Measurements from ENCODE around the gene MIEN1. TPM values are rescaled to one million over a fixed set of nuclear protein-coding genes. Genes with fewer than 3 reads are reported as not detected.
A peak's percentile ranks its signal among the peaks of the same experiment; 100 is the strongest.

MIEN1 gene
- total RNA-seq, 1 experiment from 2014 or later = 40.6 TPM

GRCh38 chr17:39754958-39755553 lies 24.7 kb upstream of the MIEN1 start:
- Mint-ChIP-seq H3K4me3 (peak overlapping the region; percentile 61), H3K27me3 (ENCODE audit: low read depth) (peaks cover 19% of the 10 kb centered on the region), H3K27ac (peak overlapping the region; percentile 39; the same call in 1 of the 2 replicates), H3K4me1 (peaks cover 51% of the 10 kb centered on the region), H3K9me3 (no peaks in the 10 kb centered on the region), H3K36me3 (no peaks in the 10 kb centered on the region)
- CTCF ChIA-PET = interaction anchor here (0.6 to 9.2 kb wide), 21 partner anchors 10 to 175 kb away, joined by 3 to 130 read pairs (median 5); partner anchors contain the start of genes ERBB2, MIEN1 and PGAP3
- ATAC-seq = peak; percentile 9
- TF ChIP-seq ATF2 (CRISPR knock-in tag; IDR thresholded peaks at IDR 0.05; ENCODE audit: borderline replicate concordance, low read depth) (no peak), KAT7 (CRISPR knock-in tag; IDR thresholded peaks at IDR 0.05; ENCODE audit: borderline replicate concordance) (no peak), MAX (CRISPR knock-in tag; IDR thresholded peaks at IDR 0.05) (no peak), PRDM15 (CRISPR knock-in tag; IDR thresholded peaks at IDR 0.05) (peak; percentile 84), TEAD4 (CRISPR knock-in tag; IDR thresholded peaks at IDR 0.05) (no peak), GRHL2 (CRISPR knock-in tag; IDR thresholded peaks at IDR 0.05; ENCODE audit: insufficient replicate concordance, severe bottlenecking) (no peak), ETV6 (CRISPR knock-in tag; IDR thresholded peaks at IDR 0.05) (no peak), ZNF219 (CRISPR knock-in tag; IDR thresholded peaks at IDR 0.05; ENCODE audit: borderline replicate concordance) (no peak)
- peak; percentile 24 for DNase-seq (ENCODE audit: low spot score)
- POLR2A ChIA-PET = interaction anchor here (0.6 to 3.1 kb wide), 6 partner anchors 15 to 428 kb away, joined by 3 to 10 read pairs (median 5); partner anchors contain the start of gene MIEN1

- H3K4me3 Mint-ChIP-seq = peak overlapping the region; percentile 61
- no peaks in the 10 kb centered on the region for H3K36me3 Mint-ChIP-seq
- ChIA-PET CTCF (interaction anchor here (0.6 to 9.2 kb wide), 26 partner anchors 10 to 257 kb away, joined by 3 to 130 read pairs (median 4); partner anchors contain the start of genes ERBB2, MIEN1, PGAP3 and PNMT), POLR2A (interaction anchor here (0.6 to 3.1 kb wide), 4 partner anchors 15 to 126 kb away, joined by 3 to 10 read pairs (median 4); partner anchors contain the start of gene MIEN1)
- H3K27ac Mint-ChIP-seq = no peak overlapping the region
- peaks cover 57% of the 10 kb centered on the region for H3K4me1 Mint-ChIP-seq
- H3K9me3 Mint-ChIP-seq = no peaks in the 10 kb centered on the region
- H3K27me3 Mint-ChIP-seq (ENCODE audit: low read depth) = peaks cover 19% of the 10 kb centered on the region
- ATAC-seq (peak; percentile 64), DNase-seq (ENCODE audit: low spot score) (peak; percentile 81)
- TF ChIP-seq FOXJ3 (CRISPR knock-in tag; IDR thresholded peaks at IDR 0.05; ENCODE audit: borderline replicate concordance) = no peak
- TF ChIP-seq E2F4 (CRISPR knock-in tag; IDR thresholded peaks at IDR 0.05; ENCODE audit: borderline replicate concordance, low read depth) = 0 out of 2 replicates have a peak, but pooled peaks have one; percentile 1
- TF ChIP-seq RORB (CRISPR knock-in tag; IDR thresholded peaks at IDR 0.05) = no peak
- TF ChIP-seq STAT6 (CRISPR knock-in tag; conservative IDR thresholded peaks at IDR 0.05; ENCODE audit: low read depth) = no peak
- no peak; the same call in 1 of the 2 replicates for TF ChIP-seq TEAD4 (CRISPR knock-in tag; IDR thresholded peaks at IDR 0.05)
- TF ChIP-seq ZMAT4 (CRISPR knock-in tag; IDR thresholded peaks at IDR 0.05) = no peak
- no peak; the same call in 1 of the 2 replicates for TF ChIP-seq NFYB (CRISPR knock-in tag; conservative IDR thresholded peaks at IDR 0.05; ENCODE audit: low read depth)
- no peak for TF ChIP-seq ZNF671 (CRISPR knock-in tag; IDR thresholded peaks at IDR 0.05)
- TF ChIP-seq TP53 (CRISPR knock-in tag; IDR thresholded peaks at IDR 0.05) = no peak; the same call in 1 of the 2 replicates
- no peak; the same call in 1 of the 2 replicates for TF ChIP-seq FOXP4 (CRISPR knock-in tag; IDR thresholded peaks at IDR 0.05)
- no peak for TF ChIP-seq ZNF138 (CRISPR knock-in tag; conservative IDR thresholded peaks at IDR 0.05)
- peak; percentile 94 for TF ChIP-seq MAX (CRISPR knock-in tag; IDR thresholded peaks at IDR 0.05)
Measured at GRCh38 chr17:39754161-39754957, 24.0 kb upstream of the MIEN1 start.

Measured in WTC11 (cell line).